Measurements from ENCODE around the gene ANO4. TPM values are rescaled to one million over a fixed set of nuclear protein-coding genes. Genes with fewer than 3 reads are reported as not detected.

The ANO4 gene
- total and polyA plus RNA-seq, 2 donors, result 0.28 to 0.89 TPM

DNA sequence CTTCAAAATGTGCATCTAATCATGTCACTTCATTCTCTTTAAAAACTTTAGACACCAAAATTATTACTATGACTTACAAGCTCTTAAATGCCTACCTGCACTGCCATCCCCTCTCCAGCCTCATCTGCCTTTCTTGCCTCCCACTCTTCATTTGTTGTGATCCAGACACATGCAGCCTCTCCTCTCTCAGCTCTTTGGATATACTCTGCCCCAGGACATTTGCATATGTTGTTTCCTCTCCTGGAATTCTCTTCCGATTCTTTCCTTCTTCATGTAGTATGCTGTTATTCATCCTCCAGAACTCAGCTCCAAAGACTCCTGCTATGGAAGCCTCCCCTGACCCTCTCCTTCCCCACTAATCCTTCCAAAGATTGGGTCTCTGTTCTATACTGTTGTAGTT is 197.6 kb downstream of the ANO4 start:
- Histone ChIP-seq H3K4me3 (ENCODE audit: low read length in 2 of 2) (no peak overlapping the region), H3K4me1 (ENCODE audit: control insufficient read depth in 2 of 2, insufficient read depth in 2 of 2, low read length in 2 of 2) (peaks cover 0 to 5% of the 10 kb centered on the region in 2 donors), H3K9me3 (ENCODE audit: control insufficient read depth in 2 of 2, insufficient read depth in 1 of 2, low read length in 1 of 2) (no peaks in the 10 kb centered on the region), H3K27me3 (ENCODE audit: control insufficient read depth in 2 of 2, insufficient read depth in 1 of 2, low read length in 1 of 2) (no peaks in the 10 kb centered on the region), H3K36me3 (ENCODE audit: control insufficient read depth in 2 of 2, insufficient read depth in 2 of 2, low read length in 1 of 2) (no peaks in the 10 kb centered on the region), H3K27ac (ENCODE audit: low read depth in 1 of 2, low read length in 1 of 2) (no peak overlapping the region)
- DNase-seq (ENCODE audit: low read depth in 6 of 9, low spot score in 9 of 9), result no peak
- 95% methylated on average over 1 of the region's 1 CpG for WGBS

DNA sequence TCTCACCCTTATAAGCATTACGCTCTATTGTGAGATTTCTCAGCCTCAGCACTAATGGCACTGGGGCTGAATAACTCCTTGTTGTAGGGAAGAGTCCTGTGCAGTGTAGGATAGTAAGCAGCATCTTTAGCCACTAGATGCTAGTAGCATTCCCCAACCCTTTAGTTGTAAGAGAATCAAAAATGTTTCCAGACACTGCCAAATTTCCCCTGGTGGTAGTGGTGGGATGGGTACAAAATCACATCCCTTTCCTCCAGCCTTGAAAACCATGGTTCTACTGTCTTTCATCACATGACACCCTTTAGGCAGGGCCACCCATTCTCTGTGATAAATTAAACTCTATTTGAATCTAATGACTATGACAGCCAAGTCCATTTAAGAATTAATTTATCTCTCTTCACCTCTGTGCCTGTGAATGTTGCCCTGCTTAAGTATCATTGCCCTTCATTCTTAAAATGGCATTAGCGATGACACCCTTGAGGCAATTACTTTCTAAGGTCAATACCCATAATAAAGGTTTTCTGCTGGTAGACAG is 199.4 kb downstream of the ANO4 start:
- WGBS, result 97% methylated on average over 2 of the region's 2 CpGs
- no peaks in the 10 kb centered on the region for H3K36me3 ChIP-seq (ENCODE audit: control insufficient read depth in 2 of 2, insufficient read depth in 2 of 2, low read length in 1 of 2)
- no peak overlapping the region for H3K4me3 ChIP-seq (ENCODE audit: low read length in 2 of 2)
- DNase-seq (ENCODE audit: low read depth in 6 of 9, low spot score in 9 of 9), result no peak
- no peaks in the 10 kb centered on the region for H3K9me3 ChIP-seq (ENCODE audit: control insufficient read depth in 2 of 2, insufficient read depth in 1 of 2, low read length in 1 of 2)
- H3K4me1 ChIP-seq (ENCODE audit: control insufficient read depth in 2 of 2, insufficient read depth in 2 of 2, low read length in 2 of 2), result no peaks in the 10 kb centered on the region
- H3K27me3 ChIP-seq (ENCODE audit: control insufficient read depth in 2 of 2, insufficient read depth in 1 of 2, low read length in 1 of 2), result no peaks in the 10 kb centered on the region
- H3K27ac ChIP-seq (ENCODE audit: low read depth in 1 of 2, low read length in 1 of 2), result no peak overlapping the region

DNA sequence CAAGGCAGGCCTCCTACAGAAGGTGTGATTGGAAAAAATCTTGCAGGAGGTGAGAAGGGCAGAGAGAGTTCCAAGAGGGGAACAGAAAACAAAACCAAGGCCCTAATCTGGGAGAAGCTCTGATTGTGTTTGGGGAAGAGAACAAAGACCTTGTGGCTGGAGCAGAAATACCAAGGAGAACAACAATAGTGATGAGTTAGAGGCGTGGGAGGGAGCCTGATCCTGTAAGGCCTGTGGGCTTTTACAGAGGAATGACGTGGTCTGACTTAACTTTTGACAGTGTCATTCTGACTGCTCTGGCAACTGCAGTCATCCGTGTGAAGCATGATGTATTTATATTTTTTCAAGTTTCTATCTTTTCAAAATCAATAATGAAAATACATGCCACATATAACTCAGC is 200.6 kb downstream of the ANO4 start:
- no peaks in the 10 kb centered on the region for H3K36me3 ChIP-seq (ENCODE audit: control insufficient read depth in 2 of 2, insufficient read depth in 2 of 2, low read length in 1 of 2)
- no peak for DNase-seq (ENCODE audit: low read depth in 6 of 9, low spot score in 9 of 9)
- WGBS, result 92% methylated on average over 3 of the region's 3 CpGs
- no peak overlapping the region for H3K4me3 ChIP-seq (ENCODE audit: low read length in 2 of 2)
- no peaks in the 10 kb centered on the region for H3K27me3 ChIP-seq (ENCODE audit: control insufficient read depth in 2 of 2, insufficient read depth in 1 of 2, low read length in 1 of 2)
- no peaks in the 10 kb centered on the region for H3K4me1 ChIP-seq (ENCODE audit: control insufficient read depth in 2 of 2, insufficient read depth in 2 of 2, low read length in 2 of 2)
- no peaks in the 10 kb centered on the region for H3K9me3 ChIP-seq (ENCODE audit: control insufficient read depth in 2 of 2, insufficient read depth in 1 of 2, low read length in 1 of 2)
- no peak overlapping the region for H3K27ac ChIP-seq (ENCODE audit: low read depth in 1 of 2, low read length in 1 of 2)

DNA sequence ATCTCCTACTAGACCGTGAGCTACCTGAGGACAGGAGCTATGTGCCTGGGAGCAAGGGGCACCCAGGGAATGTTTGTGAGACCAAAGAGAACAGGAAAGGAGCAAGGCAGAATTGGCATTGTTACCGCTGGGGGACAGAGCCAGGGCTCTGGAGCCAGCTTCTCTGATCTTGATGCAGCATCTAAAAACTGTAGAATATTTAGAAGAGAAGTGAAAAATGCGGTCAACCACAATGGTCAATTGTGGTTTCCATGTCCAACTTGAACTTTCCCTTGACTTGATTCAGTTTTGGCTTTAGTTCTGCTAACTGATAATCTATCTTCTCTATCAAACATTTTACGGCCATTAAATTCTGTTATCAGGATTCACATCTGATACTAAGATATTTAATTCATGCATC is 201.2 kb downstream of the ANO4 start:
- Histone ChIP-seq H3K4me1 (ENCODE audit: control insufficient read depth in 2 of 2, insufficient read depth in 2 of 2, low read length in 2 of 2) (no peaks in the 10 kb centered on the region), H3K9me3 (ENCODE audit: control insufficient read depth in 2 of 2, insufficient read depth in 1 of 2, low read length in 1 of 2) (no peaks in the 10 kb centered on the region), H3K36me3 (ENCODE audit: control insufficient read depth in 2 of 2, insufficient read depth in 2 of 2, low read length in 1 of 2) (no peaks in the 10 kb centered on the region), H3K27ac (ENCODE audit: low read depth in 1 of 2, low read length in 1 of 2) (no peak overlapping the region), H3K27me3 (ENCODE audit: control insufficient read depth in 2 of 2, insufficient read depth in 1 of 2, low read length in 1 of 2) (no peaks in the 10 kb centered on the region), H3K4me3 (ENCODE audit: low read length in 2 of 2) (no peak overlapping the region)
- no peak for DNase-seq (ENCODE audit: low read depth in 6 of 9, low spot score in 9 of 9)
- WGBS, result 95% methylated on average over 4 of the region's 4 CpGs

DNA sequence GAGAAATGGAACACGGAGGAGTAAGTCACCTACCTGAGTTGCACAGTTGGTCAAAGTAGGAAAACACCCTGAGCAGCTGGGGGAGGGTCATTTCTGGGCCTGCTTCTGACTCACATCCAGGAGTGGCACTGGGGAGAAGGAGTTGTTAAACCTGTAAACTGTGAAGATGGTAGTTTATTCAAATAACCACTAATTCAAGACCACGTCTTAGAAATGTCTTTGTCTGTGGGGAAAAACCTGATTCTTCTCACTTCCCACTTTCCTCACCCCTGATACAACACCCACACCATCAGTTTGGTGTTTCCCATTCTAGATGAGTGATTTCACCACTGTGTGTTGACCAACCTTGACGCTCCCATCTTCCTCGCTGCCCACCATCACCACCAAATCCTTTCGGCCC is 207.1 kb downstream of the ANO4 start:
- no peaks in the 10 kb centered on the region for H3K9me3 ChIP-seq (ENCODE audit: control insufficient read depth in 2 of 2, insufficient read depth in 1 of 2, low read length in 1 of 2)
- DNase-seq (ENCODE audit: low read depth in 6 of 9, low spot score in 9 of 9), result no peak
- no peak overlapping the region for H3K4me3 ChIP-seq (ENCODE audit: low read length in 2 of 2)
- WGBS, result 95% methylated on average over 5 of the region's 5 CpGs
- no peaks in the 10 kb centered on the region for H3K36me3 ChIP-seq (ENCODE audit: control insufficient read depth in 2 of 2, insufficient read depth in 2 of 2, low read length in 1 of 2)
- no peak overlapping the region for H3K27ac ChIP-seq (ENCODE audit: low read depth in 1 of 2, low read length in 1 of 2)
- H3K4me1 ChIP-seq (ENCODE audit: control insufficient read depth in 2 of 2, insufficient read depth in 2 of 2, low read length in 2 of 2), result no peaks in the 10 kb centered on the region
- no peaks in the 10 kb centered on the region for H3K27me3 ChIP-seq (ENCODE audit: control insufficient read depth in 2 of 2, insufficient read depth in 1 of 2, low read length in 1 of 2)

DNA sequence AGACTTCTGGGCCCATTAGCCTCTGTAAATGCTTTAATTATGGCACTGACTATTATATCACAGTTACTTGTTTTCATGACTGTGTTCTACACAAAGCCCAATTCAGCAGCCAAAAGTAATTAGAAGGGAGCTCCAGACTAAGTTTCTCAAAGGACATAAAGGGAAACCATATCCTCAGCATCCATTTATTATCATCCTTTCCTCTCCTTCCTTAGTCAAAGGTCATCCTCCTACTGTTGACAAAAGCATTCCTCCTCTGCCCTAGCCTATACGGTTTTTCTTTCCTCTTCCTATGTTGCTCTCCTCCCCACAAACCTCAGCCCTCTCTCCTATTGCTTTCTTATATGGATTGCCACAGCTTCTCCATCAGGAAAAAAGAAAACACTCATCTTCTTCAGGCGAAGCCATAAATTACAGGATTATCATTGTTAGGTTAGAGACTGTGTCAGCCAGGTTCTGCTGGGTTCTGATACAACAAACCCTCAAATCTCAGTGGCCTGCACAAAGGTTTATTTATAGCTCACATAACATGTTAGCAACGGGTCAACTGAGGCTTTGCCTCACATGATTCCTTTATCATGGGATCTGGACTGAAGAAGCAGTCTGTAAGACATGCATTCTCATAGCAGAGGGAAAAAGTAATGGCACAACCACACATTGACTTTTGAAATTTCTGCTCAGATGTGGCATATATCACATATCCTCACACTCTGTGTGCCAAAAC is 208.3 kb downstream of the ANO4 start:
- Histone ChIP-seq H3K4me1 (ENCODE audit: control insufficient read depth in 2 of 2, insufficient read depth in 2 of 2, low read length in 2 of 2) (no peaks in the 10 kb centered on the region), H3K36me3 (ENCODE audit: control insufficient read depth in 2 of 2, insufficient read depth in 2 of 2, low read length in 1 of 2) (no peaks in the 10 kb centered on the region), H3K27ac (ENCODE audit: low read depth in 1 of 2, low read length in 1 of 2) (no peak overlapping the region), H3K9me3 (ENCODE audit: control insufficient read depth in 2 of 2, insufficient read depth in 1 of 2, low read length in 1 of 2) (no peaks in the 10 kb centered on the region), H3K27me3 (ENCODE audit: control insufficient read depth in 2 of 2, insufficient read depth in 1 of 2, low read length in 1 of 2) (no peaks in the 10 kb centered on the region), H3K4me3 (ENCODE audit: low read length in 2 of 2) (no peak overlapping the region)
- WGBS, result 73% methylated on average over 3 of the region's 3 CpGs
- no peak for DNase-seq (ENCODE audit: low read depth in 6 of 9, low spot score in 9 of 9)

DNA sequence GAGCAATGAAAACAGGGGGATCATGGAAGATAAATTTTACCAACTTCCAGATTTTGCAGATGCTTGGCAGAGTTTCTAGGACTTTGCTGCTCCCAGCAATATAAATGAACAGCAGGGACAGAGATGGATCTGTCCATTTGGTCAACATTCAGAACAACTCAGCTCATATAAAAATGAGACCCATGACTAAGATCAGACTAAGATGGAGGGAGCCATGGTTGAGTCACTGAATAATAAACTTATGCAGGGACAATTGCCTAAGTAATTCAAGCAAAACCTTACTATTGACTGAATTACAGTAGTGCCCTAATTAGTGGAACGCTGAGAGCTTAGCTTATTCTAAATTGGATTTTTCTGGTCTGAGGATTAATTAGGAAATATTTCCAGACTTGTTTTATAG is 210.3 kb downstream of the ANO4 start:
- H3K27ac ChIP-seq (ENCODE audit: low read depth in 1 of 2, low read length in 1 of 2), result no peak overlapping the region
- H3K9me3 ChIP-seq (ENCODE audit: control insufficient read depth in 2 of 2, insufficient read depth in 1 of 2, low read length in 1 of 2), result no peaks in the 10 kb centered on the region
- no peak overlapping the region for H3K4me3 ChIP-seq (ENCODE audit: low read length in 2 of 2)
- H3K4me1 ChIP-seq (ENCODE audit: control insufficient read depth in 2 of 2, insufficient read depth in 2 of 2, low read length in 2 of 2), result no peaks in the 10 kb centered on the region
- H3K36me3 ChIP-seq (ENCODE audit: control insufficient read depth in 2 of 2, insufficient read depth in 2 of 2, low read length in 1 of 2), result no peaks in the 10 kb centered on the region
- no peak for DNase-seq (ENCODE audit: low read depth in 6 of 9, low spot score in 9 of 9)
- 96% methylated on average over 1 of the region's 1 CpG for WGBS
- no peaks in the 10 kb centered on the region for H3K27me3 ChIP-seq (ENCODE audit: control insufficient read depth in 2 of 2, insufficient read depth in 1 of 2, low read length in 1 of 2)

DNA sequence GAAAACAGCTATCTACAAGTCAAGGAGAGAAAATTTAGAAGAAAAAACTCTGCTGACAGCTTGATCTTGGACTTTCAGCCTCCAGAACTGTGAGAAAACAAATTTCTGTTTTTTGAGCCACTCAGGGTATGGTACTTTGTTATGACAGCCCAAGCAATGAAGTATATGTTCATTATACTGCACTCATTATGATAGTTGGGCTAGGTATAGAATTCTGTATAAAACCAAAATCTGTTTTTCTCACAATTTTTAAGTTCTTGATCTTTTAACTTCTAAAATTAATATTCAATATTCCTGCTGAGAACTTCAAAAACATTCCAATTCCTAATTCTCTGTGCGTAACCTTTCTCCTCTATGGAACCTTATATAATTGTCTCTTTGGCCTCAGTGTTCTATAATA is 214.7 kb downstream of the ANO4 start:
- WGBS, result 93% methylated on average over 1 of the region's 1 CpG

DNA sequence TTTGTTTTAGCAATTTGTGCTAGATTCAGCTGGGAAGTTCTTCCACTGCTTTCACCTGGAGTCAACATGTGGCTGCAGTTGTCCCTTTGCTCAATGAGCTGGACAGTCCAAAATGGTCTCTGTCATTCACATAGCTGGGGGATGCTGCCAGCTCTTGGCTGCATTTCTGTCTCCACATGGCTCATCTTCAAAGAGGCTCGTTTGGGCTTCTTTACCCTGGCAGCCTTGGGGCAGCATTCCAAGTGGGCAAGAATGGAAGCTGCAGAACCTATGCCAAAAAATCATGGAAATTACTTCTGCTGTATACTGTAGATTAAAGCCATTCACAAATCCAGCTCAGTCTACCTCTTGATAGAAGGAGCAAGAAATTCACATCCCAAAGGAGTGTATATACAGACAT is 216.3 kb downstream of the ANO4 start:
- Histone ChIP-seq H3K4me3 (ENCODE audit: low read length in 2 of 2) (no peak overlapping the region), H3K36me3 (ENCODE audit: control insufficient read depth in 2 of 2, insufficient read depth in 2 of 2, low read length in 1 of 2) (no peaks in the 10 kb centered on the region), H3K27me3 (ENCODE audit: control insufficient read depth in 2 of 2, insufficient read depth in 1 of 2, low read length in 1 of 2) (no peaks in the 10 kb centered on the region), H3K9me3 (ENCODE audit: control insufficient read depth in 2 of 2, insufficient read depth in 1 of 2, low read length in 1 of 2) (no peaks in the 10 kb centered on the region), H3K27ac (ENCODE audit: low read depth in 1 of 2, low read length in 1 of 2) (no peak overlapping the region), H3K4me1 (ENCODE audit: control insufficient read depth in 2 of 2, insufficient read depth in 2 of 2, low read length in 2 of 2) (no peaks in the 10 kb centered on the region)
- WGBS, result 70% methylated on average over 1 of the region's 1 CpG
- DNase-seq (ENCODE audit: low read depth in 6 of 9, low spot score in 9 of 9), result no peak

More for the DNA sequence above, 214.7 kb downstream of the ANO4 start:
- no peaks in the 10 kb centered on the region for H3K27me3 ChIP-seq (ENCODE audit: control insufficient read depth in 2 of 2, insufficient read depth in 1 of 2, low read length in 1 of 2)
- H3K9me3 ChIP-seq (ENCODE audit: control insufficient read depth in 2 of 2, insufficient read depth in 1 of 2, low read length in 1 of 2), result no peaks in the 10 kb centered on the region
- no peak overlapping the region for H3K4me3 ChIP-seq (ENCODE audit: low read length in 2 of 2)
- no peaks in the 10 kb centered on the region for H3K36me3 ChIP-seq (ENCODE audit: control insufficient read depth in 2 of 2, insufficient read depth in 2 of 2, low read length in 1 of 2)
- DNase-seq (ENCODE audit: low read depth in 6 of 9, low spot score in 9 of 9), result no peak
- no peak overlapping the region for H3K27ac ChIP-seq (ENCODE audit: low read depth in 1 of 2, low read length in 1 of 2)
- H3K4me1 ChIP-seq (ENCODE audit: control insufficient read depth in 2 of 2, insufficient read depth in 2 of 2, low read length in 2 of 2), result no peaks in the 10 kb centered on the region

All from thymus (tissue), 11 donors.